Stimulated activated CD4-positive, alpha-beta T cell treated with anti-CD3 and anti-CD28 coated beads, Interleukin-1b, Interleukin-23, amount 100 ng/mL, for 24 hours (primary cell): Measurements from ENCODE around the gene TBC1D14.

Source experiments
- DNase-seq, 4 experiments: peaks; one replicate each; pipeline ENCODE4 v3.0.0-alpha.2; 2020; ENCODE audit warnings: low read depth in 4 of 4, low spot score in 1 of 4

The TBC1D14 gene

GRCh38 chr4:6926681-6927478 is 17.3 kb downstream of the TBC1D14 start:
- peak in 1 of 4 experiments; percentile 35 for DNase-seq

GRCh38 chr4:6928081-6928480 is 18.5 kb downstream of the TBC1D14 start:
- DNase-seq = no peak

- DNase-seq = no peak
Observed at GRCh38 chr4:6929339-6929811, 19.7 kb downstream of the TBC1D14 start.

GRCh38 chr4:6929812-6930464 is 20.3 kb downstream of the TBC1D14 start:
- DNase-seq = no peak

- DNase-seq = no peak
Observed at GRCh38 chr4:6932475-6932874, 22.8 kb downstream of the TBC1D14 start.

GRCh38 chr4:6932918-6933317 is 23.3 kb downstream of the TBC1D14 start:
- no peak for DNase-seq

GRCh38 chr4:6933691-6934430 is 24.2 kb downstream of the TBC1D14 start:
- DNase-seq = no peak

GRCh38 chr4:6935965-6936364 is 26.3 kb downstream of the TBC1D14 start:
- DNase-seq = no peak

GRCh38 chr4:6937201-6937600 is 27.6 kb downstream of the TBC1D14 start:
- DNase-seq = no peak

GRCh38 chr4:6937754-6938153 is 28.1 kb downstream of the TBC1D14 start:
- DNase-seq = no peak

- no peak for DNase-seq
Observed at GRCh38 chr4:6938237-6938636, 28.6 kb downstream of the TBC1D14 start.

GRCh38 chr4:6938647-6939271 is 29.1 kb downstream of the TBC1D14 start:
- no peak for DNase-seq

GRCh38 chr4:6939761-6940743 is 30.4 kb downstream of the TBC1D14 start:
- no peak for DNase-seq

- DNase-seq = no peak
Observed at GRCh38 chr4:6940744-6941137, 31.1 kb downstream of the TBC1D14 start.

- no peak for DNase-seq
Observed at GRCh38 chr4:6941796-6942195, 32.2 kb downstream of the TBC1D14 start.

GRCh38 chr4:6942238-6942800 is 32.7 kb downstream of the TBC1D14 start:
- DNase-seq = no peak

- DNase-seq = no peak
Observed at GRCh38 chr4:6943012-6943884, 33.6 kb downstream of the TBC1D14 start.

GRCh38 chr4:6943885-6944225 is 34.2 kb downstream of the TBC1D14 start:
- DNase-seq = no peak
